NCI-H1694 (cell line): ENCODE measurements around the gene TMPRSS13.

ENCODE experiments used
- DNase-seq: peaks from one replicate; lab custom pipeline; 2025; lab: John Stamatoyannopoulos, UW

Gene TMPRSS13

DNA sequence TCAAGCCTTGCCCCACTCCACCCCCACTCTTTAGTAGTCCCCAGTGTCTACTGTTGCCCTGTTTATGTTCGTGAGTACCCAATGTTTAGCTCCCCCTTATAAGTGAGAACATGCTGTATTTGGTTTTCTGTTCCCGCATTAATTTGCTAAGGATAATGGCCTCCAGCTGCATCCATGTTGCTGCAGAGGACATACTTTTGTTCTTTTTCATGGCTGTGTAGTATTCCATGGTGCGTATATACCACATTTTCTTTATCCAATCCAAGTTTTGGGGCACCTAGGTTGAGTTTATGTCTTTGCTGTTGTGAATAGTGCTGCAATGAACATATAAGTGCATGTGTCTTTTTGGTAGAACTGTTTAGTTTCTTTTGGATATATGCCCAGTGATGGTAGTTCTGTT lies 36.6 kb downstream of the TMPRSS13 start:
- no peak for DNase-seq

DNA sequence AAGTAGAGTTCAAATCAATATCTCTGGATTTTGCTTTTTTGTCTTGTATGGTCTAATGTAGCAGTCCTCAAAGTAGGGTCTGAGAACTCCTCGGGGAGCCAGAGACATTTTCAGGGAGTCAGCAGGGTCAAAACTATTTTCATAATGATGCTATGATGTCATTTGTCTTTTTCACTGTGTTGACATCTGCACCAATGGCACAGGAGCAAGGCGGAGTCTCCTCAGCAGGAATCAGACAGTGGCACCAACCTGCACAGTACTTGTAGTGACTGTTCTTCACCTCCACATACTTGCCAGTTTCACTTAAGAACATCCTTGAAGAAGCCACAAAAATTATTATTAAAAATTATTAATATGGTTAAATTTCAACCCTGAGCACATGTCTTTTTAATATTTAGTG lies 37.8 kb downstream of the TMPRSS13 start:
- no peak for DNase-seq

DNA sequence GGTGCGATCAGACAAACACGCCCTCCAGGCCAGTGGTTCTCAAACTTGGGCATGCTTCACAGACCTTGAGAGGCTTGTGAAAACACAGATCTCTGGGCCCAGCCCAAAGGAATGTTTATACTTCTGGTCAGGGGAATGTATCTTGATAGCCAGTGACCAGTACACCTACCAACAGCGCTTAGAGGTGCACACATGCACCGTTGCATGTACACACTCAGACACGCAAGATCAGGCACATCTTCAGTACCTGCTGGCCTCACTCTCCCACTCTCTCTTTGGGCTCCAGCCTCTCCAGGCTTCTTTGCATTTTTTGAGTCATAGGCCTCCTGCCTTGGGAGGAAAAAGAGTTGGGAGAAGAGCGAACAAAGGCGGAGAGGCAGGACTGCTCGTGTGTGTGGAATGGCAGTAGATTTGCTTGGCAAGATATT lies 41.0 kb downstream of the TMPRSS13 start:
- DNase-seq, result no peak

DNA sequence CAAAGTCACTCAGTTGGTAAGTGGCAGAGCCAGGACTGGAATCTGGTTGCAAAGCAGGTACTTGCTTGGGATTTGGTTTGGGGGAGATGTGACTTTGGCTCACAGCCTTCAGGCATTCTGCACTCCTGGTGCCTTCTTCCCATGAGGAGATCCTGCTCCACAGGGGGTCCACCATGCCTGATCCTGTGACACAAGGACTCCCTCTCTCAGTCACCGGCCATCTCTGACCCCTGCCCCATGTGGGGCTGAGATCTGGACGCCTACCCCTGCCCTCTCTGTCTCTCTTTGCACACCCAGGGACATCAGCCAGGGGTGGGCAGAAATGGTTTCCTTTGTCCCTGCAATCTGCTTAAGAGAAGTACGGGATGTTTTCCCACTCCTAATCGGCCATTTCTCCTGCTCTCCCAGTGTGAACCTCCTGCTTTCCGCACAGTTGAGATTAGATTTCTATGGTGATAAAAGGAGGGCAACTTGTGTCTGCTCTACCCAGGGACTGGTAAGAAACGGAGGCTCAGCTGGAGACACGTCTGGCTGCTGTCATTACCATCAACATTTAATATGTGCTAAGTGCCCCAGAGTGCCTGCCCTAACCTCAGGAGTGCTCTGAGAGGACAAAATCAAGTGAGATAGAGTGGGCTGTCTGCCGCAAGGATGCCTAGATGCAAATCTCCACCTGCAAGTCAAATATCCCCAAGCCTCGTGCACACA lies 41.6 kb downstream of the TMPRSS13 start:
- DNase-seq, result no peak

DNA sequence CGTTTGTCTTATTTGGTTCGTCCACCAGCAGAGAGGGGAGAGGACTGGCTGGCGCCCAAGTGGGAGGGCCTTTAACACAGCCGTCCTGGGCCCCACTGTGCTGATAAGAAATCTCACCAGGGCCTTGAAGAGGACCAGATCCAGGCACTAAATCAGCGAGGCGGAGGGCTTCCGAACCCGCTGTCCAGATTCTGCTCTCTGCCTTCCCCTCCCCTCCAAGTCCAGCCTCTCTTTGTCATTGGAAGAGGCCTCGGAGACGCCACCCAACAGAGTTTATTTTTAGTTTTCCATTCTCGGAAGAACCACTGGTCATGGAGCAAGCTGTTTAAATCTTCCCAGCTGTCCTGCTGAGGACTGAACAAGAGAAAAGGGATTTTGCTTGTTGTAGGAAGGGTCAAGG lies 43.4 kb downstream of the TMPRSS13 start:
- DNase-seq, result no peak

DNA sequence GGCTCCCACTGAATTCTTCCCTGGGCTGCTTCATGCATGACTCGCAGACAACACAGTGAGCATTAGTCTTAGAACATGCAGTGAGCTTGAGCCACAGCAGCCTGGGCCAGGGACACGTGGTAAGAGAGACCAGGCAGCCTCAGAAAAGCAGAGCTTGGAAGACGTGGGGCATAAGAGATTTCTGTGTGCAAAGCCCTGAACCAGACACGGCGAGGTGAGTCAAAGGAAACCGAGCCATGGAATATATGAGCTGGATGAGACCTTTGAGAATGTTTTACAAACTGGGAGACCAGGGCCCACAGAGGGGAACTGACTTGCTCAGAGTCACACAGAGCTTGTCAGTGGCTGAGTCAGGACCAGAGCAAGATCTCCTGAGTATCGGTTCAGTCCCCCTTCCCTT lies 44.2 kb downstream of the TMPRSS13 start:
- DNase-seq, result no peak

DNA sequence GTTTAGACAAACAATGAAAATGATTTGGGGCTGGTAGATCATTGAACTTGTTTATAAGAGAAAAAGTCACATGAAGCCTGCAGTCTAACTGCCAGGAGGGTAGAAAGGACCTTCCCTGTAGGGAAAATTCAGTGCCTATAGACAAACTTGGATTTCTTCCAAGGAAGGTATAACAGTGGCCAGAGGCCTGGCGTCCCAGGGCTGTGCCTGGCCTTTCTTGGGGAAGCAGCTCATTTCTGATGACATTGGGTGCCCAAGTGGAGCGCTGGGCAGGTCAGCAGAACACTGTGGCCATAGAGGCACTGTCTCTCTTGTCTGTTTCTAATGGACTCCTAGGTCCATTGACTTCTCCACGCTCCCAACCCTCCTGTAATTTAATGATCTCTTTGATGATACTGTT lies 46.1 kb downstream of the TMPRSS13 start:
- DNase-seq, result no peak

DNA sequence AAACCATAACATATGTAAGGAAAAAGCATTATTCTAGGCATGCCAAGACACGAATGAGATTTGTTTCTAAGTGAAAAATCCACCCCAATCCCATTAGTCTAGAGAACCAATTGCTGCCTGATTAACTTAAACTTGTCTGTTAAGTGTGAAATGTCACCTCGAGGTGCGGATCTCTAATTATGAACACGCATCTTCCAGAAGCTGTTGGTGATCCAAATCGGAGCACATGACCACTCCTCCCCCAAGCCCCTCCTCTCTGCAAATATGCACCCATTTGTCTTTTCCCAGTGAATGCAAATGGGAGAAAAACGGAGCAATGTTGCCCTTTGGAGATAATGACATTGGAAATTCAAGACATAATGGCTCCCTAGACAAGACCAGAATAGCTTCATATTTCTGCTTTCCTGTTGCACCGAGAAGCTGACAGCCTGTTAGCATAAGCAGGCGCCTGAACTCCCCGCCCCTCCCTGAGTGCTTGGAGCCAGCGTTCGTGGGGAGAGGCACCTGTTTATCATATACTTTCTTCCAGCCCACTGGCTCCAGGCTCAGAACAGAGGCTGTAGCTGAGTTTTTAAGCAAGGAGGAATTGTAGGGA lies 46.8 kb downstream of the TMPRSS13 start:
- DNase-seq, result no peak

DNA sequence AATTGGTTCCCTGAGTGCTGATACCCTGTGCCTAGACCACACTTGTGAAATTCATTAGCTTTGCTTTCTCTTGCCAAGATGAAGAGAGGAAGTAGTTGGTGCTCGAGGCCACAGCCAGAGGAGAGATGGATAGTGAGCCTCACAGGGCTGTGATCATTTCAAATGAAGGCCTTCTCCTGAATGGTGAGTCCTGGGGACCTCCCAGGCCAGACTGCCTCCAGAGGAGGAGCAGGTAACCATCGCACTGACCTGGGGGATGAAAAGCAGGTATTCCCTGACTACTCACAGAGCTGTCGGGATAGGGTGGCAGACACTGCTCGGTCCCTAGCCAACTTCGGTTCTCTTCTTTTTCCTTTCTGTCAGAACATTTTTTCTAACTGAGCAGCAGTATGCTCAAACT lies 48.0 kb downstream of the TMPRSS13 start:
- no peak for DNase-seq

DNA sequence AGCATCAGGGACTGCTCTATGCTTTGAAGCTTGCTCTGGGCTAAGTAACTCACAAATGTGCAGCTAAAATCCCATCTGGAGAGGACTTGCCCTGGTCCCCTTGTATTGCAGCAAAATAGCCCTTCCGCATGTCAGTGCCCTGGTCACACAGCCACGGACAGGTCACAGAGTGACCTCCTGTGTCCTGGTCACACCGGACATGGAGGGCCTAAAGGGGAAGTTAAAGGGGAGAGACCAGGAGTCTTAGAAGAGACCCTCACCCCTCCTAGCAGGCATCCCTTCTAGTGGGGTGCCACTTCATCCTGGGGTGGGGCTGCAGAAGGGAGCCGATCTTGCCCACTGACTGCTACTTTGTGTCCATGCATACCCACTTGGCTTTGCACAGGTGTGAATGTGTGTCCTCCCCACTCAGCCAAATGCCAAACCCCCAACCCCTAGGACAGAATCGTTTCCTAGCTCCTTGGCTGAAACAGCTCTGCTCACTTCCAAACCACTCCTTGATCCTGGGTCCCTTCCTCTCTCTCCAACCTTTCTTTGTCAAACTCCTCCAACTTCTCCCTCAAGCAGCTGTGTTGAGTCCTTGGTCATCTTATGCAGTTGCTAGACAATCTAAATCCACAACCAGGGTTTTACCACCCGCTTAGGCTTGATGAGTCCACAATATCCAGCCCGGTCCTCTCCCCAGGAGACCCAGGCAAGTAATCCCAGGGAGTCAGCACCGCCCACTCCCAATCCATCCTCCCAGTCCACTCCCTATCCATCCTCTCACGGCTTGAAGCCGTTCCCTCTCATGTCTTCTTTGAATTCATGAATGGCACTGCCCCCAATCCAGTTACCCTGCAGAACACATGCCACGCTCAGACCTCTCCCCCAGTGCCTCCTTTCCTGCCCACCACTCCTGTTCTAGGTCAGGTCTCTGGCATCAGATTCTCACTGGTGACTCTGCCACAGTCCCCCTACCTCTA lies 49.4 kb downstream of the TMPRSS13 start:
- DNase-seq, result no peak

DNA sequence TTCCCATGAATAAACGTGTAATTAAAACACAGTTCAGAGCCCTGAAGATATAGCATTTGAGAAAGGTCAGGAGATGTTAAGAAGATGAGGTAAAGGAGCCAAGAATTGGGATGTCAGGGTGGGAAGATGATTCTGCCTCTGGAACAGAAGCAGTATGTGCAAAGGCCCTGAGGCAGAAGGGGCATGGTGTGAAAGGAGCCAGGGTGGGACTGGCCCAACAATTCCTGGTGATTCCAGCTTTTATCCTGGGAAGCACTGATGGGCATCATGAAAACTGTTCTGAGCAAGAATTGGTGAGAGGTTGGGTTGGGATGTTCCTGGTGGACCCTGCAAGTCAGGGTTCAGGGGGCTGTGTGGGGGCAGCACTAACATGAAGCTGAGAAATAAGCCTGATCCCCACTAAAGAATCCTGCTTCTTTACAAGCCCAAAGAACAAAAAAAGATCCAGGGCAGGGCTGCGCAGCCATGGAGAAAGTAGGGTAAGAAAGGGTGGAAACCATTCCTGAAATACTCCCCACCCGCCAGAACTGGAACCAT lies 50.2 kb downstream of the TMPRSS13 start:
- no peak for DNase-seq

DNA sequence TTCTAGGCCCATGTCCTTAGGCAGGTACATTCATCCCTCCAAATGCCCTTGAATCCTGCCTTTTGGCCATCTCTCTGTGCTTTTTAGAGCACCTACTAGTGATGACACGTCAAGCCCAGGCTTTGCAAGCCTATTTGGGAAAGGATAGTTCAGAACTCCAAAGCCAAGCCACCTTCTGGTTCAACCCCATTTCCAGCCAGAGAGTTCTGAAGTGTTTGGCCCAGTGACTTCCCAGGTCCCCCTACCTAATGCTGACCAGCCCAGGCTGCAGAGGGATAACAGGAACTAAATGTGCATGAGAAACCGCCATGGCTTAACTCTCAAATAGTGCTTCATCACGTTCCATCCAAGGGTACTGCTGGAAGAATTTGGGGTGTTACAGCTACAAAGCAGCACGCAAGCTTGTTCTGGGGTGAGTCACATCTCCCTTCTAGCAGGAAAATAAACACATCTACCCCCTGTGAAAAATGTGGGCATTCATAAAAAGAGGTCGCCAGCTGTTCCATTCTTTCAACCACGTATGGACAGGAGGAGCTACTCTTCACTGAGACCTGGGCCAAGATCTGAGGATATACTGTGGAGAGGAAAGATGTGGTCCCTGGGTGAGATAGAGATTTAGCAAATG lies 50.8 kb downstream of the TMPRSS13 start:
- DNase-seq, result no peak

DNA sequence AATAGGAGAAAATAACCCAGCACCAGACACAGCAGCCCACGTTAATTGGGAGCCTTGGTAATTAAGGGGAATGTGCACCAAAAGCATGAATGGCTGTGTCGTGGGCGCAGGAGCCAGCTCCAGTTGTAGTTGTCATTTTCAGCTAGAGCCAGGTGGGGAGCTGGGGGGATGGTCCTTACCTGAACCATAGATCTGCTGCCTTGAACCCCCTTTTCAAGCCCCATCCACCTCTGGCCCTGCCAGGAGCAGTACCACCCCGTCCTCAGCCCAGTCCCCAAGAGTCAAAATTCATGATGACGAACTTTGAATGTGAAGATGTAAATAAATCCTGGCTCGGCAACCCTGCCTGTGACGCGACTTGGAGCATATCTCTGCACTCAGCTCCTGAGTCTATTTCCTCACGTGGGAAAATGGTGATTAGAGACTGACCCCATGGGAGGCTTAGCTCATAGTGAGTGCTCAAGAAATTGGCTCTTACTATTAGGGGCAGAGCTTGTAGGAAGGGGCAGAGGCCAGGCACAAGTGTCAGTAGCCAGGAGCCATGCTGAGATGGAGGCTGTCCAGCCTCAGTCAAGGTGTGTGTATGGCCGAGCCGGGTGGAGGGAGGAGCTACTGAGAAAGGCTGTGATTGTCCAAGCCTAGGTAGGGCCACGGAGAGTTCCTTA lies 52.0 kb downstream of the TMPRSS13 start:
- DNase-seq, result no peak

DNA sequence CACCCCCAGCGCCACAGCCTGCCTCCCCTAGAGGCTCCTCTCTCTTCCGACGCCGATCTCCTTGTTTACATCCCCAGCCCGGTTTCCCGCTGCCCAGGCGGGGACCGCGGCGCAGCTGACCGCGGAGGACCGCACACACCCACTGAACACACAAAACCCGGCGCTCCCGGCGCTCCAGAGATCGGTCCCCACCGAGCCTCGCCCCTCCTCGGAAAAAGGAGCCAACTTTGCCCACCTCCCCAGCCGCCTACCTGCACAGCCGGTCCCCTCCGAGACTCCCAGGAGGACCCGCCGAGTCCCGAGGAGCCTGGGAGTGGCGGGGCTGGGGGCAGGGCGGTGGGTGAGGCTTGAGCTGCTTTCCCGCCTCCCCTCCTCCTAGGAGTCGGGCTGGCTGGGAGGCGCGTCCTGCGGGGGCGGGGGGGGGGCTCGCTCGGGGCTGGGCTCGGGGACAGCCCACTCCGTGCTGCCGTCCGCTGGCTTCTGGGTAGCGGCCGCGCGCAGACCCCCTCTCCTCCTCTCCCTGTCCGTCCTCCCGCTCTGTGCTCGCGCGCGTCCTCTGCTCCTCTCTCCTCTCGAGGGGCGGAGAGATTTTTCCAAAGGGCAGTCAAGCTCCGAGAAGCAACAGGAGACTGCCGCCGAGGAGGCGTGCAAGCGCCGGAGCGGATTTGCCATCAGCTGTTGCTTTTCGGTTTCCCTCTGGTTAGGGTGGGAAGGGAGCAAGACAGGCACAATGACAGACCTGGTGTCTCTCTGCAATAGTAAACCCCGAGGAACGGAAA lies 52.7 kb downstream of the TMPRSS13 start, which contains the start of gene FXYD6:
Gene FXYD6, minus strand, starts transcription at position 318 of the 779 bp plus-strand sequence. CDS start 33,882 bp downstream, outside the sequence.
- peak; percentile 21 for DNase-seq

DNA sequence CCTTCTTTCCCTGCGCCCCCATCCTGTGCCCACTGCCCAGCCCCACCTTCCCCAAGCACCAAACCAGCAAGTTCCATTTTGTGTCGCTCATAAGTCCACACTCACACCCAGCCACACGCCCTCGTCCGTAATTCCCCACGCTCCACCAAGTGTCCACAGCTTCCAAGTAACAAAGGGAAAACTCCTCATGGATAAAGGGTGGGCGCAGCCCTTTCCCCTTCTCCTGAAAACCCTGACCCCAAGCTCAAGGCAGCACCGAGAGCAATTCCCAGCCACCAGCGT lies 53.2 kb downstream of the TMPRSS13 start:
- no peak for DNase-seq

DNA sequence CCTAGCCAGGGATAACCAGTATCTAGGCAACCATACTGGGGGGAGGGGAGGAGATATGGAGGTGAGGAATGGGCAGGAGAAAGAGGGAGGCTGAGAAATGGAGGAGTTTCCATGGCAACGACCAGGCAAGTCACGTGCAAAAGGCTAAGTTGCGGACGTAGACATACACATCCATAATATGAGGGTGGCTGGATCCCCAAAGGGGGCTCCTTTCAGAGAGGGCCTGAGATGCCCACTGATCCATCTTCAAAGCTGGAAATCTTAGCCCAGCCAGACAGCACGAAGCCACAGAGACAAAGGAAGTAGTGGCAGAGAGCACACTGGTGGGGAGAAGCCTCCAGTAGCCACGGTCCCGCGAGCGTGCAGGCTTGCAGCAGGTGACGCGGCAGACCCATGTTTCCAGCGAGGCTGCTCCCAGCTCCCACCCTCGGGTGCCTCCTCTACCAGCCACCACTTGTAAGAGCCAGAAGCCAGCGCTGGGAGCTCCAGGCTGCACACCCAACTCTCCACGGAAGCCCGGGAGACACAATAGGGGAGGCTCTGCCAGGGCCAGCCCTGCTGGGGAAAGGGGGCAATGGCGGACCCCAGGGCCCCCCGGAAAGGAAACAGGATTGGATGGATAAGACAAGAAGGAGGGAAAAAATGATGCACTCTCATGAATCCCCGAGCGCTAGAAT lies 53.7 kb downstream of the TMPRSS13 start:
- no peak for DNase-seq

DNA sequence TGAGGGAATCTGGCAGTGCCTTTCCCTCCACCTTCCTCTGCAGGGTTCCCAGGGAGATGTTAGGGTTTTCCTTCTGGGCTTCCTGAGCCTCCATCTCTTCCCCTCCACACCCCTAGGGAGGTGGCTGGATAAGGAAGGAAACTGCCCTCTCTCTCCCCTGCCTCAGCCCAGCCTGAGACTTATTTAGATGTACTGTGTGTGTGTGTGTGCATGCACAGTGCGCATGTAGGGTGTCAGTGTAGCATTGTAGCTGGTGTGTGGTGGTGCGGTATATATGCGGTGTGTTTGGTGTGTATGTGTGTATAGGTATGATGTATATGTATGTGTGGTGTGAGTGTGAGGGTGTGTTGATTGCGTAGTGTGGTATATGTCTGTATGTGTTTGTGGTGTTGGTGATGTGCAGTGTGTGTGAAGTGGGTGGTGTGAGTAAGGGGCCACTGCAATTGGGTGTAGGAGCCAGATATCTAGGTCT lies 54.3 kb downstream of the TMPRSS13 start:
- no peak for DNase-seq

DNA sequence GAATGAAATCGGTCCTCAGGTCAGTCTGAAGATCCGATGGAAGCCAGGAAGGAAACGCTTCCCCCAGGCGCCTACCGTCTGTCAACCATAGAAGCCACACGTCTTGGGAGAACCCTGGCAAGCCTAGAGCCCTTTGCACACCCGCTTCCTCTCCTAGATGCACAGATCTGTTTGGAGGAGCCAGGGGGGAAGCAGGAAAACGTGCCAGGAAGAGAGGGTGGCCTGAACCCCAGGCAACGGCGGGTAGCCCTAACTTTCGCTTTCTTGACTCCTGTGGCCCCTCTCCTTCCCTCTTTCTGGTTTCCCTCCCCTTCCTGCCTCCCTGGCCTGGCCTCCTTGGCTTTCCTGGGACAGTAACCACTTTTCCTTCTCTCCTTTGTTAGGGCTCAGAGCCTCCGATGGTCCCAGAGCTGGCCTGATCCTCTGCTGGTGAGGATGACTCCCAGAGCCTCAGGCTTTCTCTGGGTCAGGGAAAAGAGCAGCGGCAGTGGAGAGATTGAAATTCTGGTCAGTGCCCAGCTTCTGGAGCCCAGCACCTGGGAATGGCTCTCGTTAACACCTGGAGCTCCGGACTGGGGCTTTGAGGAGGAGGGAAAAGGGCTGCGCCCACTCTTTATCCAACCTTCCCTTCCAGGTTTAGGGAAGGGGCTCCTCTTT lies 54.8 kb downstream of the TMPRSS13 start:
- no peak for DNase-seq

DNA sequence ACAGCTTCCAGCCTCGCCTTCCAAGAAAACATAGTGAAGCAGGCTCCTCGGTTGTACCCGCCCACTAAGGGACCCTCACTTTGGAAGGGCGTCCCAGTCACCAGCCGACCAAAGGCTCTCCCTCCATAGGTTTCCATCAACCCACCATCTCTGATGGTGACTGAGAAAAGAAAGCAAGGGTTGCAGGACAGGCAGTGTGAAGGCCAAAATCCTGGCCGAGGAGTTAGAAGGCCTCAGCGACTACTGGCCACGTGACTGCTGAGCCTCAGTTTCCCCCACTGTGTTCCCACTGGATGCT lies 55.4 kb downstream of the TMPRSS13 start:
- no peak for DNase-seq
